ENCODE data around the gene ASTN1.

DNA sequence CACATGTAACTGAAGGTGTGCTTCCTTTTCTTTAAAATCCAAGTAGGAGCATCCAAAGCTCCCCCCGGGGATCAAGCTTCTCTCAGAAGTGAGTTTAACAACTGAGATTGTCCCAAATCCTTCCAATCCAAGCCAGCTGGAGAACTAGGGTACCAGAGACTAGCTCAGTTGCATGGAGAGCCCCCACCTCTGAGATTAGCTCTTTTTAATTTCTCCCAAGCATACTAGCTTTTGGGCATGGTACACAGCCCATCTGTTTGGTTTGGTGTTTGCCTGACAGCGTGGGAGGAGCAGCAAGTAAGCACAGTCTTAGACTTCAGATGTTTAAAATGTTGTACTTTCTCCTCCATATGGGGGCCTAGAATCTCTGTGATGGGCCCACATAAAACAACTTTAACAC, 142.8 kb downstream of the ASTN1 start:
- TF ChIP-seq CTCF (IDR thresholded peaks at IDR 0.05) (no peak), POLR2A (IDR thresholded peaks at IDR 0.05) (no peak), POLR2AphosphoS5 (IDR thresholded peaks at IDR 0.05) (no peak)
